NOMO-1 treated with dmso at 0.1 percent for 144 hours (cell line): ENCODE measurements around the gene WIF1.
A peak's percentile ranks its signal among the peaks of the same experiment; 100 is the strongest.

Experiments used
- DNase-seq: peaks from one replicate; lab custom pipeline; 2025; ENCODE audit not compliant: unreplicated experiment; lab: John Stamatoyannopoulos, UW

Gene WIF1

GRCh38 chr12:65121049-65121955 is at the start of gene WIF1:
Gene WIF1, minus strand, starts transcription at chr12:65121305. Its CDS starts 114 bp downstream, at chr12:65121191.
- no peak for DNase-seq

- DNase-seq = no peak
Observed at GRCh38 chr12:65170209-65170881, 49.2 kb upstream of the WIF1 start.

- peak; percentile 69 for DNase-seq
Observed at GRCh38 chr12:65169320-65170208, 48.5 kb upstream of the WIF1 start, which contains the start of gene LEMD3. Gene LEMD3, plus strand, starts transcription at chr12:65169583. Its CDS starts 14 bp downstream, at chr12:65169597.

GRCh38 chr12:65168681-65169319 is 47.7 kb upstream of the WIF1 start:
- no peak for DNase-seq

- no peak for DNase-seq
Observed at GRCh38 chr12:65164774-65165173, 43.7 kb upstream of the WIF1 start.

GRCh38 chr12:65164244-65164643 is 43.1 kb upstream of the WIF1 start:
- DNase-seq = no peak

GRCh38 chr12:65162609-65163008 is 41.5 kb upstream of the WIF1 start:
- no peak for DNase-seq

GRCh38 chr12:65157091-65157490 is 36.0 kb upstream of the WIF1 start:
- DNase-seq = no peak

- peak; percentile 41 for DNase-seq
Observed at GRCh38 chr12:65156366-65156841, 35.3 kb upstream of the WIF1 start.

- no peak for DNase-seq
Observed at GRCh38 chr12:65155784-65156183, 34.7 kb upstream of the WIF1 start.

- no peak for DNase-seq
Observed at GRCh38 chr12:65152596-65152995, 31.5 kb upstream of the WIF1 start.

GRCh38 chr12:65152012-65152411 is 30.9 kb upstream of the WIF1 start:
- no peak for DNase-seq

GRCh38 chr12:65147312-65147905 is 26.3 kb upstream of the WIF1 start:
- DNase-seq = no peak

- DNase-seq = no peak
Observed at GRCh38 chr12:65140738-65141137, 19.6 kb upstream of the WIF1 start.

- no peak for DNase-seq
Observed at GRCh38 chr12:65139389-65139788, 18.3 kb upstream of the WIF1 start.

GRCh38 chr12:65133879-65134278 is 12.8 kb upstream of the WIF1 start:
- DNase-seq = no peak

- DNase-seq = no peak
Observed at GRCh38 chr12:65126482-65126881, 5.4 kb upstream of the WIF1 start.

- no peak for DNase-seq
Observed at GRCh38 chr12:65125975-65126374, 4.9 kb upstream of the WIF1 start.

GRCh38 chr12:65125247-65125646 is 4.1 kb upstream of the WIF1 start:
- no peak for DNase-seq

GRCh38 chr12:65123435-65124063 is 2.4 kb upstream of the WIF1 start:
- peak; percentile 68 for DNase-seq
